DMS79 treated with DMSO at 0.1 percent for 48 hours (cell line): ENCODE results near the gene NUP205.
"Not testable (repeated sequence)": the region's sequence is repeated elsewhere in the genome, so short reads cannot be mapped to it uniquely, and the experiment has no call there.

Experiments
- DNase-seq: peaks from one replicate; lab custom pipeline; 2025; lab: John Stamatoyannopoulos, UW

Gene NUP205

GRCh38 chr7:135620447-135620846 is 62.7 kb downstream of the NUP205 start:
- DNase-seq = no peak

GRCh38 chr7:135620980-135621850 is 63.5 kb downstream of the NUP205 start:
- peak; percentile 37 for DNase-seq

- DNase-seq = no peak
These were observed 76.6 kb downstream of the NUP205 start for GRCh38 chr7:135634191-135634878.

- DNase-seq = not testable (repeated sequence)
These were observed 82.0 kb downstream of the NUP205 start for GRCh38 chr7:135639690-135640089.

GRCh38 chr7:135644154-135644553 is 86.4 kb downstream of the NUP205 start:
- no peak for DNase-seq

GRCh38 chr7:135644729-135645128 is 87.0 kb downstream of the NUP205 start:
- no peak for DNase-seq

- peak; percentile 48 for DNase-seq
These were observed 87.7 kb downstream of the NUP205 start for GRCh38 chr7:135645296-135645904.

- DNase-seq = no peak
These were observed 90.0 kb downstream of the NUP205 start for GRCh38 chr7:135647755-135648154.

- no peak for DNase-seq
These were observed 90.5 kb downstream of the NUP205 start for GRCh38 chr7:135648235-135648634.

GRCh38 chr7:135650831-135651573 is 93.3 kb downstream of the NUP205 start:
- no peak for DNase-seq

GRCh38 chr7:135653340-135654080 is 95.8 kb downstream of the NUP205 start:
- DNase-seq = no peak

GRCh38 chr7:135658564-135658963 is 100.8 kb downstream of the NUP205 start:
- no peak for DNase-seq

- no peak for DNase-seq
These were observed 101.6 kb downstream of the NUP205 start for GRCh38 chr7:135659159-135659846.

- DNase-seq = no peak
These were observed 103.8 kb downstream of the NUP205 start for GRCh38 chr7:135661311-135662122.

GRCh38 chr7:135662123-135662372 is 104.3 kb downstream of the NUP205 start:
- DNase-seq = no peak

- DNase-seq = peak; percentile 86
These were observed 104.8 kb downstream of the NUP205 start, which contains the start of gene STMP1 for GRCh38 chr7:135662373-135663114. STMP1 (plus strand) TSS chr7:135662514.

- DNase-seq = no peak
These were observed 106.4 kb downstream of the NUP205 start for GRCh38 chr7:135664046-135664589.

- no peak for DNase-seq
These were observed 107.3 kb downstream of the NUP205 start for GRCh38 chr7:135665042-135665441.

- DNase-seq = no peak
These were observed 108.4 kb downstream of the NUP205 start for GRCh38 chr7:135666156-135666555.
